Measurements from ENCODE around the gene LHX2. TPM values are rescaled to one million over a fixed set of nuclear protein-coding genes. Genes with fewer than 3 reads are reported as not detected.

Gene LHX2
- total and polyA plus RNA-seq, 2 experiments from 2014 or later = not detected

- H2AFZ ChIP-seq = no peak overlapping the region
- H3K4me3 ChIP-seq = no peak overlapping the region
- peak overlapping the region; percentile 27 for H3K4me2 ChIP-seq
- no peaks in the 10 kb centered on the region for H3K79me2 ChIP-seq
- H3K36me3 ChIP-seq (replicated peaks; ENCODE audit: insufficient read depth, low read depth) = no peaks in the 10 kb centered on the region
- DNase-seq (ENCODE audit: low spot score) = no peak
- peaks cover 97% of the 10 kb centered on the region for H3K27me3 ChIP-seq
- H3K9me3 ChIP-seq (ENCODE audit: low read depth) = no peaks in the 10 kb centered on the region
- no peaks in the 10 kb centered on the region for H3K9me2 ChIP-seq (replicated peaks; ENCODE audit: insufficient read depth)
- WGBS (ENCODE audit: low lambda C conversion rate, missing lambda C conversion rate) = 5% methylated on average over 13 of the region's 13 CpGs
- TF ChIP-seq EZH2 (IDR thresholded peaks at IDR 0.05; ENCODE audit: borderline replicate concordance) = peak; percentile 54
- no peak for TF ChIP-seq CTCF (IDR thresholded peaks at IDR 0.05; ENCODE audit: poor library complexity)
- H3K27ac ChIP-seq = no peak overlapping the region
- H4K20me1 ChIP-seq (ENCODE audit: insufficient read depth, poor library complexity, severe bottlenecking) = no peaks in the 10 kb centered on the region
- peaks cover 20% of the 10 kb centered on the region for H3K4me1 ChIP-seq (ENCODE audit: insufficient read depth)
Measured at GRCh38 chr9:124006448-124007361, 4.9 kb upstream of the LHX2 start.

- peak; percentile 49 for TF ChIP-seq EZH2phosphoT487 (IDR thresholded peaks at IDR 0.05; ENCODE audit: low read depth, severe bottlenecking, unreplicated experiment)
- no peak for TF ChIP-seq CTCF (IDR thresholded peaks at IDR 0.05; ENCODE audit: poor library complexity)
- no peak for DNase-seq (ENCODE audit: low spot score)
- Histone ChIP-seq H3K4me1 (ENCODE audit: insufficient read depth) (peaks cover 27% of the 10 kb centered on the region), H4K20me1 (ENCODE audit: insufficient read depth, poor library complexity, severe bottlenecking) (no peaks in the 10 kb centered on the region), H3K79me2 (no peaks in the 10 kb centered on the region), H3K9me3 (ENCODE audit: low read depth) (no peaks in the 10 kb centered on the region), H3K4me3 (no peak overlapping the region), H3K9me2 (replicated peaks; ENCODE audit: insufficient read depth) (no peaks in the 10 kb centered on the region), H3K4me2 (peak overlapping the region; percentile 72), H2AFZ (peak overlapping the region; percentile 45), H3K36me3 (replicated peaks; ENCODE audit: insufficient read depth, low read depth) (no peaks in the 10 kb centered on the region), H3K27me3 (peaks cover 96% of the 10 kb centered on the region), H3K27ac (no peak overlapping the region)
- 3% methylated on average over 24 of the region's 25 CpGs for WGBS (ENCODE audit: low lambda C conversion rate, missing lambda C conversion rate)
Measured at GRCh38 chr9:124007565-124008302, 3.8 kb upstream of the LHX2 start.

- under 1% methylated on average over 36 of the region's 38 CpGs for WGBS (ENCODE audit: low lambda C conversion rate, missing lambda C conversion rate)
- Histone ChIP-seq H2AFZ (peak overlapping the region; percentile 45), H3K4me1 (ENCODE audit: insufficient read depth) (peaks cover 30% of the 10 kb centered on the region)
Measured at GRCh38 chr9:124008303-124008693, 3.3 kb upstream of the LHX2 start.

More at GRCh38 chr9:124008303-124008693, 3.3 kb upstream of the LHX2 start:
- H3K27ac ChIP-seq = no peak overlapping the region
- TF ChIP-seq CTCF (IDR thresholded peaks at IDR 0.05; ENCODE audit: poor library complexity) (no peak), EZH2phosphoT487 (IDR thresholded peaks at IDR 0.05; ENCODE audit: low read depth, severe bottlenecking, unreplicated experiment) (peak; percentile 90), EZH2 (IDR thresholded peaks at IDR 0.05; ENCODE audit: borderline replicate concordance) (peak; percentile 95)
- no peaks in the 10 kb centered on the region for H3K9me2 ChIP-seq (replicated peaks; ENCODE audit: insufficient read depth)
- no peaks in the 10 kb centered on the region for H3K36me3 ChIP-seq (replicated peaks; ENCODE audit: insufficient read depth, low read depth)
- DNase-seq (ENCODE audit: low spot score) = no peak
- no peaks in the 10 kb centered on the region for H3K9me3 ChIP-seq (ENCODE audit: low read depth)
- peak overlapping the region; percentile 72 for H3K4me2 ChIP-seq
- no peaks in the 10 kb centered on the region for H3K79me2 ChIP-seq
- peaks cover 1% of the 10 kb centered on the region for H4K20me1 ChIP-seq (ENCODE audit: insufficient read depth, poor library complexity, severe bottlenecking)
- peaks cover 96% of the 10 kb centered on the region for H3K27me3 ChIP-seq
- no peak overlapping the region for H3K4me3 ChIP-seq
